Mesenchymal stem cell (in vitro differentiated cells and primary cell): Measurements from ENCODE around the gene ABCG2.

ENCODE experiments used
- DNase-seq: peaks from one replicate; pipeline ENCODE4 v3.0.0-alpha.2; 2013
- H2AFZ ChIP-seq: one replicate; pipeline ENCODE4 v1.6.1; 2013; ENCODE audit warnings: low read depth, mild to moderate bottlenecking, control low read depth, inconsistent platforms, low read length, moderate library complexity
- H2AK5ac ChIP-seq: 2 replicates; pipeline ENCODE4 v1.6.1; 2013; ENCODE audit warnings: low read length, moderate library complexity, mild to moderate bottlenecking, inconsistent platforms; ENCODE audit not compliant: severe bottlenecking
- H2BK120ac ChIP-seq: one replicate; pipeline ENCODE4 v1.6.1; 2013; ENCODE audit warnings: low read depth, mild to moderate bottlenecking, inconsistent platforms, low read length, moderate library complexity
- H2BK12ac ChIP-seq, 2 experiments: one replicate each; pipeline ENCODE4 v1.6.1; 2013; ENCODE audit warnings: inconsistent platforms in 2 of 2, low read length in 2 of 2, mild to moderate bottlenecking in 2 of 2, moderate library complexity in 2 of 2, control low read depth in 1 of 2
- H2BK15ac ChIP-seq: one replicate; pipeline ENCODE4 v1.6.1; 2013; ENCODE audit warnings: mild to moderate bottlenecking, low read depth, inconsistent platforms; ENCODE audit not compliant: poor library complexity, severe bottlenecking
- H2BK5ac ChIP-seq: 2 replicates; pipeline ENCODE4 v1.6.1; 2013; ENCODE audit warnings: low read depth, mild to moderate bottlenecking, low read length, control low read depth, inconsistent platforms; ENCODE audit not compliant: poor library complexity, severe bottlenecking
- H3K14ac ChIP-seq, 2 experiments: one replicate each; pipeline ENCODE4 v1.6.1; 2013; ENCODE audit warnings: inconsistent platforms in 2 of 2, low read length in 2 of 2, control low read depth in 1 of 2, mild to moderate bottlenecking in 1 of 2, moderate library complexity in 1 of 2
- H3K18ac ChIP-seq, 2 experiments: one replicate each; pipeline ENCODE4 v1.6.1; 2013; ENCODE audit warnings: inconsistent platforms in 2 of 2, low read length in 2 of 2, control low read depth in 1 of 2, low read depth in 1 of 2, mild to moderate bottlenecking in 1 of 2
- H3K23ac ChIP-seq, 2 experiments: one replicate each; pipeline ENCODE4 v1.6.1; 2013; ENCODE audit warnings: inconsistent platforms in 2 of 2, low read length in 2 of 2, mild to moderate bottlenecking in 2 of 2, moderate library complexity in 2 of 2, control low read depth in 1 of 2
- H3K27ac ChIP-seq: 2 replicates; pipeline ENCODE4 v1.5.1; 2013; ENCODE audit warnings: mild to moderate bottlenecking, moderate library complexity, low read length, control low read depth, inconsistent platforms; ENCODE audit not compliant: poor library complexity, severe bottlenecking
- H3K27me3 ChIP-seq, 2 experiments: 2 replicates each; pipeline versions ENCODE4 v1.6.1 to v1.7.0; 2013; ENCODE audit warnings: low read length in 2 of 2, mild to moderate bottlenecking in 2 of 2, moderate library complexity in 2 of 2, control low read depth in 1 of 2, inconsistent platforms in 1 of 2; ENCODE audit not compliant: control insufficient read depth in 1 of 2, insufficient read depth in 1 of 2
- H3K36me3 ChIP-seq, 2 experiments: 2 replicates each; pipeline versions ENCODE4 v1.6.1 to v1.7.0; 2013; ENCODE audit warnings: low read length in 2 of 2, control low read depth in 1 of 2, inconsistent platforms in 1 of 2, low read depth in 1 of 2, mild to moderate bottlenecking in 1 of 2; ENCODE audit not compliant: insufficient read depth in 2 of 2, control insufficient read depth in 1 of 2
- H3K4ac ChIP-seq, 2 experiments: one replicate each; pipeline ENCODE4 v1.6.1; 2013; ENCODE audit warnings: inconsistent platforms in 2 of 2, low read length in 2 of 2, mild to moderate bottlenecking in 2 of 2, moderate library complexity in 2 of 2, control low read depth in 1 of 2, low read depth in 1 of 2
- H3K4me1 ChIP-seq: 2 replicates; pipeline ENCODE4 v1.6.1; 2013; ENCODE audit warnings: low read depth, low read length, control low read depth; ENCODE audit not compliant: control insufficient read depth, insufficient read depth
- H3K4me2 ChIP-seq: 2 replicates; pipeline ENCODE4 v1.6.1; 2013; ENCODE audit warnings: low read length, mild to moderate bottlenecking, inconsistent platforms; ENCODE audit not compliant: poor library complexity, severe bottlenecking
- H3K4me3 ChIP-seq, 2 experiments: 2 replicates each; pipeline versions ENCODE4 v1.5.1 to v1.7.0; 2013; ENCODE audit warnings: low read length in 2 of 2, mild to moderate bottlenecking in 2 of 2, control low read depth in 1 of 2, low read depth in 1 of 2; ENCODE audit not compliant: insufficient read depth in 1 of 2
- H3K79me1 ChIP-seq: replicated peaks from 2 replicates; pipeline ENCODE4 v1.6.1; 2013; ENCODE audit warnings: mild to moderate bottlenecking, control low read depth, low read length, inconsistent platforms; ENCODE audit not compliant: poor library complexity, severe bottlenecking
- H3K9ac ChIP-seq: 2 replicates; pipeline ENCODE4 v1.7.0; 2013; ENCODE audit warnings: mild to moderate bottlenecking, low read length, moderate library complexity
- H3K9me3 ChIP-seq: 2 replicates; pipeline ENCODE4 v1.7.0; 2013; ENCODE audit warnings: mild to moderate bottlenecking, low read length; ENCODE audit not compliant: control insufficient read depth
- H4K8ac ChIP-seq: one replicate; pipeline ENCODE4 v1.6.1; 2013; ENCODE audit warnings: inconsistent platforms, mild to moderate bottlenecking, low read length, moderate library complexity
- H4K91ac ChIP-seq: one replicate; pipeline ENCODE4 v1.6.1; 2013; ENCODE audit warnings: mild to moderate bottlenecking, low read length, inconsistent platforms
- WGBS: methylation state at CpG from one replicate; pipeline ENCODE4 v1.1.7; 2013; ENCODE audit warnings: mixed read lengths; 5-methylcytosine and 5-hydroxymethylcytosine counted together

Gene ABCG2

DNA sequence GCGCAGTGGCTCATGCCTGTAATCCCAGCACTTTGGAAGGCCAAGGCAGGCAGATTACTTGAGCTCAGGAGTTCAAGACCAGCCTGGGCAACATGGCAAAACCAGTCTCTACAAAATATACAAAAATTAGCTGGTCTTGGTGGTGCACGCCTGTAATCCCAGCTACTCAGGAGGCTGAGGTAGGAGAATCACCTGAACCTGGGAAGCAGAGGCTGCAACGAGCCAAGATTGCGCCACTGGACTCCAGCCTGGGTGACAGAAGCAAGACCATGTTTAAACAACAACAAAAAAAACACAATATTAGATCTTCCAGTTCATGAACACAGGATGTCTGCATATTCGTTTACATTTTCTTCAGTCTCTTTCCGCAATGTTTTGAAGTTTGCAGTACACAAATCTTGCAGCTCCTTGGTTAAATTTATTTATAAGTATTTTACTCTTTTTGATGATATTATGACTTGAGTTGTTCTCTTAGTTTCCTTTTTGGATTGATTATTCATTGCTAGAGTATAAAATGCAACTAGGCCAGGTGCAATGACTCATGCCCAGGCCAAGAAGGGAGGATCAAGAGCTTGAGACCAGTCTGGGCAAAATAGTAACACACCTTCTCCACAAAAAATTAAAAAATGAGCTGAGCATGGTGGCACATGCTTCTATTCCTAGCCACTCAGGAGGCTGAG, 30.4 kb upstream of the ABCG2 start:
- Histone ChIP-seq H3K27ac (no peak overlapping the region), H3K4me2 (no peak overlapping the region), H2AK5ac (no peak overlapping the region), H2BK15ac (no peak overlapping the region), H2BK5ac (no peak overlapping the region), H3K36me3 (no peaks in the 10 kb centered on the region), H3K4ac (no peak overlapping the region), H4K91ac (no peak overlapping the region), H2AFZ (no peak overlapping the region), H3K14ac (no peak overlapping the region), H3K4me1 (no peaks in the 10 kb centered on the region), H3K9me3 (no peaks in the 10 kb centered on the region), H3K18ac (no peak overlapping the region), H3K79me1 (no peaks in the 10 kb centered on the region), H3K23ac (no peak overlapping the region), H3K27me3 (no peaks in the 10 kb centered on the region), H2BK12ac (no peak overlapping the region), H4K8ac (no peak overlapping the region), H2BK120ac (no peak overlapping the region), H3K4me3 (no peak overlapping the region), H3K9ac (no peak overlapping the region)
- no peak for DNase-seq
- 90% methylated on average over 4 of the region's 6 CpGs for WGBS

GRCh38 chr4:88187766-88188165, 29.3 kb upstream of the ABCG2 start:
- no peak overlapping the region for H2BK120ac ChIP-seq
- no peak overlapping the region for H3K14ac ChIP-seq
- no peak overlapping the region for H4K8ac ChIP-seq
- no peak overlapping the region for H3K4me3 ChIP-seq
- H3K18ac ChIP-seq, result no peak overlapping the region
- no peak overlapping the region for H3K9ac ChIP-seq
- H3K4ac ChIP-seq, result no peak overlapping the region
- no peak overlapping the region for H3K27ac ChIP-seq
- WGBS, result 50% methylated on average over 1 of the region's 1 CpG
- H3K4me2 ChIP-seq, result no peak overlapping the region
- H4K91ac ChIP-seq, result no peak overlapping the region
- H3K4me1 ChIP-seq, result no peaks in the 10 kb centered on the region
- H3K36me3 ChIP-seq, result no peaks in the 10 kb centered on the region
- peak; percentile 53 for DNase-seq
- H3K9me3 ChIP-seq, result no peaks in the 10 kb centered on the region
- H3K27me3 ChIP-seq, result no peaks in the 10 kb centered on the region
- no peak overlapping the region for H2BK15ac ChIP-seq
- no peak overlapping the region for H2BK5ac ChIP-seq
- no peak overlapping the region for H3K23ac ChIP-seq
- H2AK5ac ChIP-seq, result no peak overlapping the region
- H2BK12ac ChIP-seq, result no peak overlapping the region
- no peaks in the 10 kb centered on the region for H3K79me1 ChIP-seq
- H2AFZ ChIP-seq, result no peak overlapping the region

GRCh38 chr4:88185906-88186305, 27.5 kb upstream of the ABCG2 start:
- Histone ChIP-seq H3K79me1 (no peaks in the 10 kb centered on the region), H2AK5ac (no peak overlapping the region), H3K9ac (no peak overlapping the region), H3K4me2 (no peak overlapping the region), H3K18ac (no peak overlapping the region), H3K36me3 (no peaks in the 10 kb centered on the region), H2BK15ac (no peak overlapping the region), H3K27me3 (no peaks in the 10 kb centered on the region), H2AFZ (no peak overlapping the region), H2BK12ac (no peak overlapping the region), H4K91ac (no peak overlapping the region), H4K8ac (no peak overlapping the region), H3K14ac (no peak overlapping the region), H3K9me3 (no peaks in the 10 kb centered on the region), H3K27ac (no peak overlapping the region), H3K4me3 (no peak overlapping the region), H2BK5ac (no peak overlapping the region), H3K4ac (no peak overlapping the region), H2BK120ac (no peak overlapping the region), H3K23ac (no peak overlapping the region), H3K4me1 (no peaks in the 10 kb centered on the region)
- peak; percentile 86 for DNase-seq

- Histone ChIP-seq H4K91ac (no peak overlapping the region), H4K8ac (no peak overlapping the region), H3K27me3 (no peaks in the 10 kb centered on the region), H2BK5ac (no peak overlapping the region), H3K14ac (no peak overlapping the region), H3K27ac (no peak overlapping the region), H3K9ac (no peak overlapping the region), H3K36me3 (no peaks in the 10 kb centered on the region), H2AFZ (no peak overlapping the region), H3K23ac (no peak overlapping the region), H3K4ac (no peak overlapping the region), H2BK120ac (no peak overlapping the region), H3K9me3 (peaks cover 6% of the 10 kb centered on the region), H3K4me1 (peaks cover 11% of the 10 kb centered on the region), H3K4me2 (no peak overlapping the region), H2BK15ac (no peak overlapping the region), H2BK12ac (no peak overlapping the region), H3K18ac (no peak overlapping the region), H3K79me1 (no peaks in the 10 kb centered on the region), H2AK5ac (no peak overlapping the region), H3K4me3 (no peak overlapping the region)
- no peak for DNase-seq
- WGBS, result 98% methylated on average over 4 of the region's 4 CpGs
These were observed 20.8 kb upstream of the ABCG2 start for GRCh38 chr4:88179261-88179660.
